ENCODE results near the gene DHRS2.
"Not testable (repeated sequence)": the region's sequence is repeated elsewhere in the genome, so short reads cannot be mapped to it uniquely, and the experiment has no call there.

GRCh38 chr14:23594191-23594590 is 42.0 kb upstream of the DHRS2 start:
- not testable (repeated sequence) for TF ChIP-seq CTCF, POLR2A, POLR2AphosphoS5 (IDR thresholded peaks at IDR 0.05)
